Spleen (tissue), 11 donors: ENCODE results near the gene CYP26A1. TPM values are rescaled to one million over a fixed set of nuclear protein-coding genes. Genes with fewer than 3 reads are reported as not detected.

Experiments used
- DNase-seq: peaks from one replicate; pipeline ENCODE4 v3.0.0-alpha.2; 2020
- H3K27ac ChIP-seq, 8 donors: fragments of 200-600 bp; sonication (generic) in 7 of 8; 1 replicate in 4 of 8; 2 replicates in 4 of 8; pipeline versions ENCODE4 v1.5.0 to v1.8.0; 2016 to 2021; ENCODE audit warnings: inconsistent platforms in 4 of 8, mild to moderate bottlenecking in 4 of 8, moderate library complexity in 1 of 8
- H3K27me3 ChIP-seq, 7 donors: fragments of 200-600 bp; sonication (generic) in 6 of 7; replicated peaks in 1 of 7; 1 replicate in 4 of 7; 2 replicates in 3 of 7; pipeline versions ENCODE4 v1.5.0 to v1.8.0; 2016 to 2021; ENCODE audit warnings: inconsistent platforms in 3 of 7, mild to moderate bottlenecking in 1 of 7
- H3K36me3 ChIP-seq, 6 donors: fragments of 200-600 bp; sonication (generic) in 5 of 6; 1 replicate in 4 of 6; 2 replicates in 2 of 6; pipeline versions ENCODE4 v1.5.0 to v1.8.0; 2016 to 2021; ENCODE audit warnings: inconsistent platforms in 2 of 6
- H3K4me1 ChIP-seq, 6 donors: fragments of 200-600 bp; sonication (generic) in 5 of 6; 1 replicate in 3 of 6; 2 replicates in 3 of 6; pipeline versions ENCODE4 v1.5.0 to v1.8.0; 2016 to 2021; ENCODE audit warnings: inconsistent platforms in 3 of 6
- H3K4me3 ChIP-seq, 8 donors: fragments of 200-600 bp; sonication (generic) in 7 of 8; 1 replicate in 4 of 8; 2 replicates in 4 of 8; pipeline versions ENCODE4 v1.5.0 to v1.8.0; 2016 to 2021; ENCODE audit warnings: inconsistent platforms in 4 of 8, mild to moderate bottlenecking in 4 of 8, moderate library complexity in 2 of 8
- H3K9me3 ChIP-seq, 8 donors: fragments of 200-600 bp; sonication (generic) in 7 of 8; 1 replicate in 4 of 8; 2 replicates in 4 of 8; pipeline versions ENCODE4 v1.5.0 to v1.8.0; 2016 to 2021; ENCODE audit warnings: inconsistent platforms in 4 of 8
- CTCF ChIP-seq, 11 experiments: fragments of 200-600 bp in 7 of 11; fragments of 450-650 bp in 4 of 11; sonication (generic) in 4 of 11; IDR thresholded peaks in 8 of 11; conservative IDR thresholded peaks in 3 of 11; 1 replicate in 7 of 11; 2 replicates in 4 of 11; pipeline versions ENCODE4 v1.4.0 to v1.8.0; 2016 to 2021; ENCODE audit warnings: antibody characterized with exemption in 11 of 11, inconsistent platforms in 4 of 11, mild to moderate bottlenecking in 1 of 11
- POLR2A ChIP-seq, 3 donors: fragments of 450-650 bp; IDR thresholded peaks; one replicate each; pipeline ENCODE4 v1.5.1; 2017; ENCODE audit warnings: antibody characterized with exemption in 3 of 3, mild to moderate bottlenecking in 1 of 3
- POLR2AphosphoS5 ChIP-seq, 3 donors: sonication (generic); formaldehyde crosslinking; IDR thresholded peaks; one replicate each; pipeline ENCODE4 v1.5.1; 2017; ENCODE audit warnings: antibody characterized with exemption in 3 of 3
- WGBS, 5 donors: extraction: QIAGEN DNeasy Blood & Tissue Kit in 3 of 5; methylation state at CpG; one replicate each; pipeline versions ENCODE4 v1.1.5 to v1.1.7; 2013 to 2018; 5-methylcytosine and 5-hydroxymethylcytosine counted together
- intact Hi-C: fragments of 100-400 bp; cut with DNase I; formaldehyde crosslinking; loops from one replicate; pipeline ENCODE4 v1.15.0; 2023; ENCODE audit warnings: low total_unique reads
- polyA plus RNA-seq, 3 donors: library from polyadenylated mRNA; stranded (reverse); fragments of 200-250 nt; gene quantifications; one replicate each; pipeline ENCODE4 v1.2.1, GENCODE V29; 2013
- total RNA-seq, 7 donors: library from RNA; depleted of rRNA in 3 of 7; stranded (reverse); fragments of >200 nt in 3 of 7; fragmentation: NEBNext Ultra II Directional in 4 of 7; extraction: Animal tissue kit (Norgen Biotek cat#: 25700) in 4 of 7; gene quantifications; one replicate each; pipeline versions ENCODE4 v1.1.0 to v1.2.1, GENCODE V29; 2016 to 2021
- donor health status: healthy with polysubstance abuse.
- donor health status: DM: no; HTN: no; CAD: no; lungs with moderate emphysema.
- donor health status: DM: no; HTN: no; CAD: no.
- donor health status: Bipolar disorder and iron deficiency.
- donor health status: healthy.
- donor health status: DM: no; HTN: no; CAD: no.
- donor health status: DM: yes; HTN: yes; CAD: no.

Gene CYP26A1
- total and polyA plus RNA-seq, 10 donors = 0.03 to 0.22 (median 0.20) TPM; not detected in 6

- peaks cover 23 to 62% (median 44%) of the 10 kb centered on the region in 6 donors for H3K4me1 ChIP-seq
- peaks cover 3 to 100% (median 91%) of the 10 kb centered on the region in 7 donors for H3K27me3 ChIP-seq
- no peaks in the 10 kb centered on the region for H3K9me3 ChIP-seq
- H3K36me3 ChIP-seq = no peaks in the 10 kb centered on the region
- WGBS, 5 donors = 11 to 15% (median 13%) methylated on average over 12 to 17 of the region's 17 CpGs
- H3K4me3 ChIP-seq = peak overlapping the region in 2 of 8 donors; percentile 17 to 21
- intact Hi-C loops = no loop called here
- H3K27ac ChIP-seq = no peak overlapping the region
- TF ChIP-seq CTCF (IDR thresholded peaks at IDR 0.05 in 8 of 11, conservative IDR thresholded peaks at IDR 0.05 in 3 of 11) (no peak), POLR2AphosphoS5 (IDR thresholded peaks at IDR 0.05) (no peak), POLR2A (IDR thresholded peaks at IDR 0.05) (no peak)
- no peak for DNase-seq
Observed at GRCh38 chr10:93067443-93068365, 6.0 kb upstream of the CYP26A1 start.

GRCh38 chr10:93068411-93069244 is 5.1 kb upstream of the CYP26A1 start:
- H3K36me3 ChIP-seq = no peaks in the 10 kb centered on the region
- H3K4me3 ChIP-seq = peak overlapping the region in 4 of 8 donors; percentile 8 to 21 (median 14)
- TF ChIP-seq POLR2A (IDR thresholded peaks at IDR 0.05) = no peak
- peak in 2 of 3 donors; percentile 63 to 64 for TF ChIP-seq POLR2AphosphoS5 (IDR thresholded peaks at IDR 0.05)
- H3K27ac ChIP-seq = no peak overlapping the region
- WGBS, 5 donors = 2 to 7% (median 3%) methylated on average over 34 to 73 of the region's 73 CpGs
- H3K9me3 ChIP-seq = no peaks in the 10 kb centered on the region
- intact Hi-C loops = no loop called here
- H3K27me3 ChIP-seq = peaks cover 3 to 100% (median 92%) of the 10 kb centered on the region in 7 donors
- no peak for DNase-seq
- H3K4me1 ChIP-seq = peaks cover 30 to 62% (median 46%) of the 10 kb centered on the region in 6 donors

GRCh38 chr10:93069245-93069561 is 4.5 kb upstream of the CYP26A1 start:
- H3K4me3 ChIP-seq = peak overlapping the region in 1 of 8 donors; percentile 4
- intact Hi-C loops = no loop called here
- DNase-seq = no peak
- TF ChIP-seq POLR2A (IDR thresholded peaks at IDR 0.05) (no peak), POLR2AphosphoS5 (IDR thresholded peaks at IDR 0.05) (no peak), CTCF (IDR thresholded peaks at IDR 0.05 in 8 of 11, conservative IDR thresholded peaks at IDR 0.05 in 3 of 11) (no peak)
- 19 to 41% (median 23%) methylated on average over 10 of the region's 10 CpGs for WGBS, 5 donors
- no peaks in the 10 kb centered on the region for H3K36me3 ChIP-seq
- H3K9me3 ChIP-seq = no peaks in the 10 kb centered on the region
- H3K27me3 ChIP-seq = peaks cover 3 to 100% (median 94%) of the 10 kb centered on the region in 7 donors
- peaks cover 36 to 67% (median 51%) of the 10 kb centered on the region in 6 donors for H3K4me1 ChIP-seq
- no peak overlapping the region for H3K27ac ChIP-seq

- no peak for DNase-seq
- H3K4me1 ChIP-seq = peaks cover 46 to 74% (median 61%) of the 10 kb centered on the region in 6 donors
- no peak overlapping the region for H3K27ac ChIP-seq
- intact Hi-C loops = no loop called here
- 69 to 77% (median 72%) methylated on average over 5 of the region's 5 CpGs for WGBS, 5 donors
- no peak overlapping the region for H3K4me3 ChIP-seq
- no peaks in the 10 kb centered on the region for H3K9me3 ChIP-seq
- H3K27me3 ChIP-seq = peaks cover 9 to 100% (median 98%) of the 10 kb centered on the region in 7 donors
- no peak for TF ChIP-seq POLR2A (IDR thresholded peaks at IDR 0.05)
- TF ChIP-seq POLR2AphosphoS5 (IDR thresholded peaks at IDR 0.05) = no peak
- no peak for TF ChIP-seq CTCF (IDR thresholded peaks at IDR 0.05 in 8 of 11, conservative IDR thresholded peaks at IDR 0.05 in 3 of 11)
- H3K36me3 ChIP-seq = no peaks in the 10 kb centered on the region
Observed at GRCh38 chr10:93070378-93071176, 3.1 kb upstream of the CYP26A1 start.
